Testis (tissue), 3 donors: Measurements from ENCODE around the gene LPP. TPM values are rescaled to one million over a fixed set of nuclear protein-coding genes. Genes with fewer than 3 reads are reported as not detected.

Experiments used
- DNase-seq: peaks from one replicate; pipeline ENCODE4 v3.0.0-alpha.2; 2019
- H3K27ac ChIP-seq, 2 donors: fragments of 200-600 bp; sonication (generic); one replicate each; pipeline ENCODE4 v1.5.1; 2019
- H3K27me3 ChIP-seq: fragments of 200-600 bp; sonication (generic); one replicate; pipeline ENCODE4 v1.5.1; 2019
- H3K36me3 ChIP-seq: fragments of 200-600 bp; sonication (generic); one replicate; pipeline ENCODE4 v1.5.1; 2017; ENCODE audit warnings: low read depth; ENCODE audit errors: missing control alignments
- H3K4me1 ChIP-seq: fragments of 200-600 bp; sonication (generic); one replicate; pipeline ENCODE4 v1.5.1; 2019
- H3K4me3 ChIP-seq, 2 donors: fragments of 200-600 bp; sonication (generic); one replicate each; pipeline ENCODE4 v1.5.1; 2017 to 2019
- H3K9me3 ChIP-seq: fragments of 200-600 bp; sonication (generic); one replicate; pipeline ENCODE4 v1.5.1; 2017
- POLR2A ChIP-seq: fragments of 450-650 bp; IDR thresholded peaks from one replicate; pipeline ENCODE4 v1.6.1; 2017; ENCODE audit warnings: antibody characterized with exemption, mild to moderate bottlenecking, moderate library complexity
- WGBS, 2 donors: methylation state at CpG; one replicate each; pipeline ENCODE4 v1.1.5; 2018; 5-methylcytosine and 5-hydroxymethylcytosine counted together
- intact Hi-C: fragments of 100-400 bp; cut with DNase I; formaldehyde crosslinking; loops from one replicate; pipeline ENCODE4 v1.15.1; 2023; ENCODE audit warnings: low total_unique reads
- polyA plus RNA-seq: library from polyadenylated mRNA; stranded (reverse); fragments of 350-450 nt; fragmentation: Illumina TruSeq; extraction: RNeasy Lipid Tissue Mini Kit (QIAGEN cat#74804); gene quantifications from one replicate; pipeline ENCODE4 v1.2.3, GENCODE V29; 2014; ENCODE audit warnings: low read depth, low replicate concordance; ENCODE audit not compliant: insufficient read depth
- total RNA-seq, 2 donors: library from RNA; depleted of rRNA; stranded (reverse); fragments of >200 nt; gene quantifications; one replicate each; pipeline ENCODE4 v1.2.3, GENCODE V29; 2016
- TF ChIP-seq, protein P1 (sequence below), 3 experiments: fragments of 450-650 bp in 2 of 3; fragments of 200-600 bp in 1 of 3; sonication (generic) in 1 of 3; IDR thresholded peaks; one replicate each; pipeline ENCODE4 v1.5.1; 2016 to 2019; ENCODE audit warnings: antibody characterized with exemption in 3 of 3, mild to moderate bottlenecking in 2 of 3, moderate library complexity in 1 of 3

Gene LPP
- total and polyA plus RNA-seq, 3 donors from 2014 or later: 89.9 to 135 (median 132) TPM

DNA sequence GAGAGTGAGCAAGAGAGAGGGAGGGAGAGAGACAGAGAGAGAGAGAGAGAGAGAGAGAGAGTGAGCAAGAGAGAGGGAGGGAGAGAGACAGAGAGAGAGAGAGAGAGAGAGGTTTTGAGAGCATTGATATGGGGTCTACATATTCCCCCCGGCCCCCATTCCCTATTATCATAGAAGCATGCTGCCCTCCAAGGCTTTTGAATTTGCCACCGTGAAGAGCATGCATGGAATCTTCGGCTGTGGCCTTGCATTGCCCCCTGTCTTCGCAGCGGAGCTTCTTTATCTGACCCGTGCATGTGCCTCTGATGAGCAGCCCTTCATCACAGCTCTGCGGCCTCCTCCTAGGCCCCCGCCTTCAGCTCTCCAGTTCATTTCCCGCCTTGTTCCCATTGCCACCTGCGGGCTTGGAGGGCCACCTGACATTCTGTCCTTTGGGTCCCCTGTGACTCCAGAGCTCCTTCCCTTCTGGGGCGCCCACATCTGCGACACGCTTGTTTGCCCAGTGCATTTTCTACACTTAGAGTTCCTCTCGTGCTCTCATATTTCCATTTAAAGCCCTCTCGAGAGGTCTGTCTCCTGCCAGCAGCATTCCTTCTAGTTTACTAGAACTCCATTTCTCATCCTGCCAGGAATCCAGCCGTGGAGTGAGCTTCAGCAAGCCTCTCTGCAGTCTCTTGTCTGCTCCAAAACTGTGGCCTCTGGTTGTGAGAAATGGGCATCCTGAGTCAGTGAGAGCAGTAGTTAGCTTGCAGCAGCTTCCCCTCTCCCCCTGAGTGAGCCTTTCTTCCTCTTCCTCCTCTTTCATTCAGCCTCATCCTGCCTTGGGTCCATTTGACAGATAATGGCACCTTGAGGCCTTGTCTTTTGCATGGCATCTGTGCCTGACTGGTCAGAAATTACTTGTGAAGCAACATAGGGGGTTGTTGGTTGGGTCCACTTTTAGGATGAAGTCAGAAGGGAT lies 25.3 kb downstream of the LPP start:
- Histone ChIP-seq H3K36me3 (no peaks in the 10 kb centered on the region), H3K4me3 (no peak overlapping the region), H3K9me3 (no peaks in the 10 kb centered on the region), H3K27me3 (no peaks in the 10 kb centered on the region), H3K27ac (peak overlapping the region; percentile 53 to 86), H3K4me1 (peaks cover 19% of the 10 kb centered on the region)
- WGBS, 2 donors: 49 to 51% methylated on average over 16 of the region's 16 CpGs
- peak; percentile 71 for DNase-seq
- TF ChIP-seq POLR2A: no peak
- TF ChIP-seq, protein P1, sequence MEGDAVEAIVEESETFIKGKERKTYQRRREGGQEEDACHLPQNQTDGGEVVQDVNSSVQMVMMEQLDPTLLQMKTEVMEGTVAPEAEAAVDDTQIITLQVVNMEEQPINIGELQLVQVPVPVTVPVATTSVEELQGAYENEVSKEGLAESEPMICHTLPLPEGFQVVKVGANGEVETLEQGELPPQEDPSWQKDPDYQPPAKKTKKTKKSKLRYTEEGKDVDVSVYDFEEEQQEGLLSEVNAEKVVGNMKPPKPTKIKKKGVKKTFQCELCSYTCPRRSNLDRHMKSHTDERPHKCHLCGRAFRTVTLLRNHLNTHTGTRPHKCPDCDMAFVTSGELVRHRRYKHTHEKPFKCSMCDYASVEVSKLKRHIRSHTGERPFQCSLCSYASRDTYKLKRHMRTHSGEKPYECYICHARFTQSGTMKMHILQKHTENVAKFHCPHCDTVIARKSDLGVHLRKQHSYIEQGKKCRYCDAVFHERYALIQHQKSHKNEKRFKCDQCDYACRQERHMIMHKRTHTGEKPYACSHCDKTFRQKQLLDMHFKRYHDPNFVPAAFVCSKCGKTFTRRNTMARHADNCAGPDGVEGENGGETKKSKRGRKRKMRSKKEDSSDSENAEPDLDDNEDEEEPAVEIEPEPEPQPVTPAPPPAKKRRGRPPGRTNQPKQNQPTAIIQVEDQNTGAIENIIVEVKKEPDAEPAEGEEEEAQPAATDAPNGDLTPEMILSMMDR (IDR thresholded peaks at IDR 0.05): peak in 2 of 3 experiments; percentile 12 to 30
- intact Hi-C loops: no loop called here

DNA sequence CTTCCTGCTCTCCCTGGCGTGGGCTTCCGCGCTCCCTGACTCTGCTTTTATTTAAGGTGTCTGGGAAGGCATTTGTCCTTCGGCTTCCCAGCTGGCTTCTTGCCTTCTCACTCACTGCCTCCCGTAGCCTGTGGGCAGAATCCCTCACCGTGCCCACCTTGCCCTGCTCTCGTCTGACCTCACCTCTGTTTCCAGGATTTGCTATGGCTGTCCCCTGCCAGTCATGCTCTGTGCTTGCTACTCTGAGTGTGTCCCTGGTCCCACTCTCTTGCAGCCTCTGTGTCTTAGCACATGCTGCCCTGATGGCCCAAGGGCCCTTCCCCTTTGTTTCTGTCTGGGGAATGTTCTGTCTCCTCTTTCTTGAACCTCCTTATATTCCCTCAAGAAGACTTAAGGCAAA lies 26.2 kb downstream of the LPP start:
- Histone ChIP-seq H3K27ac (peak overlapping the region; percentile 53 to 86), H3K36me3 (no peaks in the 10 kb centered on the region), H3K4me3 (no peak overlapping the region), H3K4me1 (peaks cover 19% of the 10 kb centered on the region), H3K9me3 (no peaks in the 10 kb centered on the region), H3K27me3 (no peaks in the 10 kb centered on the region)
- TF ChIP-seq POLR2A: no peak
- TF ChIP-seq, protein P1 (IDR thresholded peaks at IDR 0.05): no peak
- 88 to 90% methylated on average over 7 of the region's 7 CpGs for WGBS, 2 donors
- no peak for DNase-seq
- intact Hi-C loops: no loop called here

DNA sequence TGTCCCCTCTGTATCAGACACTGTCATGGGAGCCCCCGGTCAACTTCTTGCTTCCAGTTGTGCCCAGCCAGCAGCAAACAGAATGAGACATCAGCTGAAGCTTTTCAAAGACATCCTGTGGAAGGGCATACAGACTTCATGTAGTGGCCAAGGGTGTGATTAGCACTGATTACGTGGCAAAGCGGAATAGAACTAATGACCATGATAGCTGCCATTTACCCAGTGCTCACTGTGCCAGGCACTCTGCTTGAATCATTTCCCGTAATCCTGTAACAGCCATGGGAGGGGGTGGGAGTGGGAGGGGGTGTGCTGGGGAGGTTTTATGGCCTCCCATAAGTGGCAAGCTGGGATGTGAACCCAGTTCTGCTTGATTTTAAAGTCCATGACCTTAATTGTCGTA lies 29.5 kb downstream of the LPP start:
- intact Hi-C loops: no loop called here
- Histone ChIP-seq H3K36me3 (no peaks in the 10 kb centered on the region), H3K4me3 (no peak overlapping the region), H3K9me3 (no peaks in the 10 kb centered on the region), H3K27ac (no peak overlapping the region), H3K27me3 (no peaks in the 10 kb centered on the region), H3K4me1 (peaks cover 28% of the 10 kb centered on the region)
- DNase-seq: no peak
- TF ChIP-seq POLR2A: no peak
- TF ChIP-seq, protein P1 (IDR thresholded peaks at IDR 0.05): no peak
- WGBS, 2 donors: 86 to 93% methylated on average over 5 of the region's 5 CpGs

DNA sequence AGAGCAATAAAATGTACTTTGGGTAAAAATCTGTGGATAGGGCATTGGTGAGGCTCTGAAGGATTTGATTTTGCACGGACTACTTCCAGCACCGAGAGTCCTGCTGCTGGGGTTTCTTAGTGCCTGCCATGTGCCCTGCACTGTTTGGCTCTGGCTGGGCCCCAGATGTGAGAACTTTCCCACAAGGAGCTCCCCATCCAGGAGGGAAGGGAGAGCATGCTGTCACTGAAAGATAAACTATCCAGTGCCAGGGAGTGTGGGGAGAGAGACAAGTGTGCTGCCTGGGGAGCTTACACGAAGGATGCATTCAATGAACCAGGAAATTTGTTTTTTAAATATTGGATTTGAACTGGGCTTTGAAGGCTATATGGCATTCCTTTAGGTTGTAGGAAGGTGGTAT lies 30.2 kb downstream of the LPP start:
- peaks cover 23% of the 10 kb centered on the region for H3K4me1 ChIP-seq
- H3K27me3 ChIP-seq: no peaks in the 10 kb centered on the region
- H3K36me3 ChIP-seq: no peaks in the 10 kb centered on the region
- H3K27ac ChIP-seq: no peak overlapping the region
- no peak for TF ChIP-seq POLR2A
- TF ChIP-seq, protein P1 (IDR thresholded peaks at IDR 0.05): no peak
- intact Hi-C loops: no loop called here
- 81 to 84% methylated on average over 3 of the region's 3 CpGs for WGBS, 2 donors
- H3K4me3 ChIP-seq: no peak overlapping the region
- DNase-seq: no peak
- H3K9me3 ChIP-seq: no peaks in the 10 kb centered on the region
